NCI-H2171 (cell line): Measurements from ENCODE around the gene TOP1.
A peak's percentile ranks its signal among the peaks of the same experiment; 100 is the strongest.

Experiments
- DNase-seq: peaks from one replicate; lab custom pipeline; 2025; lab: John Stamatoyannopoulos, UW

TOP1 gene

GRCh38 chr20:41168281-41169161 lies 139.9 kb downstream of the TOP1 start:
- DNase-seq = no peak

GRCh38 chr20:41169162-41169690 lies 140.6 kb downstream of the TOP1 start:
- no peak for DNase-seq

DNA sequence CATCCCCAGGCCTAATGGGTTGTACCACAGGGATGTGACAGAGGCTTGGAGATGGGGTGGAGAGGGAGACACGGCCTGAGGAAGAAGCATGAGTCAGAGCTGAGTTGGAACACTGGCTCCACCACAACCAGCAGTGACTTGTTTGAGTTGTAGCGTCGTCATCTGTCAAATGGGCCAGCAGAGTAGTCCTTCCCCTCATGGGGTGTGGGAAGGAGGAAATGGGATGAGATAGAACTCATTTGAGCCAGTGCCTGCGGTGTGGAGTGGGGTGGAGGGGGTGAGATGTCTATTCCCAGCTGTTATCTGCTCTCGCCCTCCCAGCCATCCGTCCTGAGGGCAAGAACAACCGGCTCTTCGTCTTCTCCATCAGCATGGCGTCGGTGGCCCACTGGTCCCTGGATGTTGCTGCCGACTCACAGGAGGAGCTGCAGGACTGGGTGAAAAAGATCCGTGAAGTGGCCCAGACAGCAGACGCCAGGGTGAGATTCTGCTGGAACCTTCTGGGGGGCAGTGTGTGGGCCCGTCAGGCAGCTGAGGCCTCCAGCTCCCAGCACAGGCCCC lies 141.2 kb downstream of the TOP1 start:
- no peak for DNase-seq

- DNase-seq = no peak
Observed at GRCh38 chr20:41170386-41171105, 141.9 kb downstream of the TOP1 start.

DNA sequence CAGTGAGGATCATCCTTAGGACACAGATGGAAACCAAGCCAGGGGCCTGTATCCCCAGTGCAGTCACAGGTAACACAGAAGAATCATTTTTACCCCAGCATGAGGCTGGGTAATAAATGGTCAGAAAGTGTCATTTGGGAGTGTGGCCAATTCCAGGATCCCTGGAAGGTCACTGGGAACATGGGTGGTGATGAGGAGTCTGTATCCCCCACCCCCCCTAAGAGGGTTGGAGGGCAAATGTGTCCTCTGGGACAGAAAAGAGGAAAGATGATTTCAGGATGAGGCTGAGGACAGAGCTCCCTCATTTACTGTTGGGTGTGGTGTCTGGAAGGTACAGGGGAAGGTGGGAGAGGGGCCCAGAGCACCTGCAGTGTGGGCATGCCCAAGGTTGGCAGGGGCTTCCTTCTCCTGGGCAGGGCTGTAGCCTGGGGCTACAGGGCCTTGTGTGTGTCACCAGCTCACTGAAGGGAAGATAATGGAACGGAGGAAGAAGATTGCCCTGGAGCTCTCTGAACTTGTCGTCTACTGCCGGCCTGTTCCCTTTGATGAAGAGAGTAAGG lies 143.2 kb downstream of the TOP1 start:
- no peak for DNase-seq

GRCh38 chr20:41172296-41173140 lies 143.9 kb downstream of the TOP1 start:
- DNase-seq = no peak

DNA sequence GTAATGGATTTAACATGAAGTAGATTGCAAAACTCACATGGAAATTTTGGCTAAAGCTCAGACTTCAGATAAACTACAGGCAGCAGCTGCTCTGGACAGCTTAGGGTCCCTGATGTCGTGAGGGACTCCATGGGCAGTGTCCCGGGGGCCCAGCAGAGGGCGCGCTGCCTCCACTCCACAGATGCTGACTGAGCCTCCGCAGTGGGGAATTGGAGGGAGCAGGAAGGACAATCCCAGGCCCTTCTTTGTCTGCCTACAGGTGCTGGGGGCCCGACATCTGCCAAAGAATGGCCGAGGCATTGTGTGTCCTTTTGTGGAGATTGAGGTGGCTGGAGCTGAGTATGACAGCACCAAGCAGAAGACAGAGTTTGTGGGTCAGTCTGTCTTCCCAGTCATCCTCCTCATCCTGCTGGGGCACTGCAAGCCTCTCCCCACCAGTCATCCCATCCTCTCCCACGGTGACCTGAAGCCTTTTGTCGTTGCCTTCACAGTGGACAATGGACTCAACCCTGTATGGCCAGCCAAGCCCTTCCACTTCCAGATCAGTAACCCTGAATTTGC lies 144.6 kb downstream of the TOP1 start:
- peak; percentile 10 for DNase-seq

DNA sequence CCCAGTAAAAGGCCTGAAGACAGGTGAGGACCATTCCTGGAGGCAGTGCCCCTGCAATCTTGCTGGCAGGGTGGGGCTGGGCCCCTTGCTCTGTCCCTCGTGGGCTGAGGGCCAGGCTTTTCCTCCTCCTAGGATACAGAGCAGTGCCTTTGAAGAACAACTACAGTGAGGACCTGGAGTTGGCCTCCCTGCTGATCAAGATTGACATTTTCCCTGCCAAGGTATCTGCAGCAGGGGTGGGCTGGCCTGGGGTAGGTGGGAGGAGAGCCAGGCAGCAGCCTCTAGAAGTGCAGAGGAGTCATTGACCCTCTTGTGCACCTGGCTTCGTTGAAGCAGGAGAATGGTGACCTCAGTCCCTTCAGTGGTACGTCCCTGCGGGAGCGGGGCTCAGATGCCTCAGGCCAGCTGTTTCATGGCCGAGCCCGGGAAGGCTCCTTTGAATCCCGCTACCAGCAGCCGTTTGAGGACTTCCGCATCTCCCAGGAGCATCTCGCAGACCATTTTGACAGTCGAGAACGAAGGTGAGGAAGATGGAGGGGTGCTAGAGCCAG lies 145.2 kb downstream of the TOP1 start:
- no peak for DNase-seq
